C4-2B (cell line): ENCODE data around the gene DDX39A.

Source experiments
- H3K27ac ChIP-seq: fragments of 450-650 bp; 2 replicates; pipeline ENCODE4 v1.5.1; 2017
- ZFX ChIP-seq: fragments of 450-650 bp; IDR thresholded peaks from 2 replicates; pipeline ENCODE4 v1.6.1; 2017
- TF ChIP-seq, protein P1 (sequence below): fragments of 450-650 bp; conservative IDR thresholded peaks from 2 replicates; pipeline ENCODE4 v1.5.1; 2017; ENCODE audit warnings: mild to moderate bottlenecking

Gene DDX39A

DNA sequence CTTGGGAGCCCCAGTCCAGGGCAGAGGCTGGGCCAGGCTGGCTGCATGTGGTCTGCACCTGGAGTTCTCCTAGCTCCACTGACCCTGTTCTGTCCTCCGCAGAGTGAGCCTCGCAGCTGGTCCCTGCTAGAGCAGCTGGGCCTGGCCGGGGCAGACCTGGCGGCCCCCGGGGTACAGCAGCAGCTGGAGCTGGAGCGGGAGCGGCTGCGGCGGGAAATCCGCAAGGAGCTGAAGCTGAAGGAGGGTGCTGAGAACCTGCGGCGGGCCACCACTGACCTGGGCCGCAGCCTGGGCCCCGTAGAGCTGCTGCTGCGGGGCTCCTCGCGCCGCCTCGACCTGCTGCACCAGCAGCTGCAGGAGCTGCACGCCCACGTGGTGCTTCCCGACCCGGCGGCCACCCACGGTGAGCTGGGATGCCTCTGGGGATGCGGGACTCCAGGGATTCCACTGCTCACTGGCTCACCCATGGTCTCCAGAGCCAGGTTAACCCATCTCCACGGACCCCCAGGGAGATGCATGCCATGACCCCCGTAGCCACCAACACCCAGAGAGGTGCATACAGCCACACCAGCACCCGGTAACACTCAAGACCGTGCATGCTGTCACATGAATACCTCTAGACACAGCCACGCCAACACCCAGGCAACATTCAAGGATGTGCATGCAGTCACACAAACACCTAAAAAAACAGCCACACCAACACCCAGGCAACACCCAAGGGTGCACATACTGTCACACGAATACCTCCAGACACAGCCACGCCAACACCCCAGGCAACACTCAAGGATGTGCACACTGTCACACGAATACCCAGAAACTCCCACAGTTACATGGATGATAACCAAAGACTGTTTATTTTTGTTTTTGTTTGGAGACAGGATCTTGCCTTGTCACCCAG lies 22.1 kb upstream of the DDX39A start:
- no peak overlapping the region for H3K27ac ChIP-seq
- TF ChIP-seq, protein P1, sequence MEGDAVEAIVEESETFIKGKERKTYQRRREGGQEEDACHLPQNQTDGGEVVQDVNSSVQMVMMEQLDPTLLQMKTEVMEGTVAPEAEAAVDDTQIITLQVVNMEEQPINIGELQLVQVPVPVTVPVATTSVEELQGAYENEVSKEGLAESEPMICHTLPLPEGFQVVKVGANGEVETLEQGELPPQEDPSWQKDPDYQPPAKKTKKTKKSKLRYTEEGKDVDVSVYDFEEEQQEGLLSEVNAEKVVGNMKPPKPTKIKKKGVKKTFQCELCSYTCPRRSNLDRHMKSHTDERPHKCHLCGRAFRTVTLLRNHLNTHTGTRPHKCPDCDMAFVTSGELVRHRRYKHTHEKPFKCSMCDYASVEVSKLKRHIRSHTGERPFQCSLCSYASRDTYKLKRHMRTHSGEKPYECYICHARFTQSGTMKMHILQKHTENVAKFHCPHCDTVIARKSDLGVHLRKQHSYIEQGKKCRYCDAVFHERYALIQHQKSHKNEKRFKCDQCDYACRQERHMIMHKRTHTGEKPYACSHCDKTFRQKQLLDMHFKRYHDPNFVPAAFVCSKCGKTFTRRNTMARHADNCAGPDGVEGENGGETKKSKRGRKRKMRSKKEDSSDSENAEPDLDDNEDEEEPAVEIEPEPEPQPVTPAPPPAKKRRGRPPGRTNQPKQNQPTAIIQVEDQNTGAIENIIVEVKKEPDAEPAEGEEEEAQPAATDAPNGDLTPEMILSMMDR: no peak
- no peak for TF ChIP-seq ZFX

DNA sequence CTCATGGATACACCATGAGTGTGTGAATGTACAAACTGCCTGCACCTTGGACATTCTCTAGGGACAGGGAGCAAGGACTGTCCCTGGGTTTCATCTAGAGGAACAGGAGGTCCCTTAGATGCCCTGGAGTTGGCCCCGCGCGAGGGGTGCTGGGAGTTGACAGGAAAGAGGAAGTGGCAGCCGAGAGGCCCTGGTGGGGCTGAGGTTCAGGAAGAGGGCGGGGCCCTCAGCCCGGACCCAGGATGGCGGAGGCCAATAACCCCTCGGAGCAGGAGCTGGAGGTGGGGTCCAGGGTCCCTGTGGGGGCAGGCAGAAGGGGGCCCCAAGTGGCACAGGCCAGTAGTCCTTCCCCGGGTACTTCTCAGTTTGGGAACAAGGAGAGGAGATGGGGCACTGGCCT lies 20.9 kb upstream of the DDX39A start:
- TF ChIP-seq, protein P1: no peak
- TF ChIP-seq ZFX: no peak
- H3K27ac ChIP-seq: no peak overlapping the region

DNA sequence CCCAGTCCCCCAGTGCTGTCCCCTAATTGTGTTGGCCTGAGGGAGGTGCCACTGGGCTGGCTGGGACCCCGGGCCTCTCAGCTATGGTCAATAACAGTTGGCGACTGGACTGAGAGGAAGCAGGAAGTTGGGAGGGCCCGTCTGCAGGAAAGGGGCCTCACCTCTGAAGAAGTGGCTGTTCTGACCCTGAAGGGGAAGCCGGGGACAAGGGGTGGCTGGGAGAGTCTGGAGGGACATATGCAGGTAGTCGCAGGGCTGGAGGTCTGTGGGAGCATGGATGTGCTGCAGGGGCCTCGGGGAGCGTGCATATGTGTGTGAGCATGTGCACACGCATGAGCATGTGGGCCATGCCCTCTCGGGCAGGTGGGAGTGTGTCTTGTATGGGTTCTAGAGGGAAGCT lies 19.9 kb upstream of the DDX39A start:
- no peak overlapping the region for H3K27ac ChIP-seq
- TF ChIP-seq, protein P1: no peak
- TF ChIP-seq ZFX: no peak

DNA sequence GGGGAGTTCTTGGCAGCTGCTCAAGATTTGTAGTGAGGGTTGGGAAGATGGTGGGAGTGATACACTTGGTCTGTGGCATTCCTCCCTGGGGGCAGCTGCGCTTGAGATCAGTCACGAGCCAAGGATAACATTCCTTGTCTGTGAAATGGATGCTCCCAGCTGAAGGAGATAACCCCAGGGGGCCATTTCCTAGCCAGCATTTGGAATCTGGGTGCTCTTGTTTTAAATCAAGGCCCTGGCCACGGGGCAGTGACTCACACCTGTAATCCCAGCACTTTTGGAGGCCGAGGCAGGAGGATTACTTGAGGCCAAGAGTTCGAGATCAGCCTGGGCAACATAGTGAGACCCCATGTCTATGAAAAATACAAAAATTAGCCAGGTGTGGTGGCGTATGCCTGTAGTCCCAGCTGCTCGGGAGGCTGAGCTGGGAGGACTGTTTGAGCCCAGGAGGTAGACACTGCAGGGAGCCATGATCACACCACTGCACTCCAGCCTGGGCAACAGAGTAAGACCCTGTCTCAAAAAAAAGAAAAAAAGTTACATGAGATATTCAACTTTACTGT lies 18.5 kb upstream of the DDX39A start:
- no peak overlapping the region for H3K27ac ChIP-seq
- TF ChIP-seq, protein P1: no peak
- no peak for TF ChIP-seq ZFX

DNA sequence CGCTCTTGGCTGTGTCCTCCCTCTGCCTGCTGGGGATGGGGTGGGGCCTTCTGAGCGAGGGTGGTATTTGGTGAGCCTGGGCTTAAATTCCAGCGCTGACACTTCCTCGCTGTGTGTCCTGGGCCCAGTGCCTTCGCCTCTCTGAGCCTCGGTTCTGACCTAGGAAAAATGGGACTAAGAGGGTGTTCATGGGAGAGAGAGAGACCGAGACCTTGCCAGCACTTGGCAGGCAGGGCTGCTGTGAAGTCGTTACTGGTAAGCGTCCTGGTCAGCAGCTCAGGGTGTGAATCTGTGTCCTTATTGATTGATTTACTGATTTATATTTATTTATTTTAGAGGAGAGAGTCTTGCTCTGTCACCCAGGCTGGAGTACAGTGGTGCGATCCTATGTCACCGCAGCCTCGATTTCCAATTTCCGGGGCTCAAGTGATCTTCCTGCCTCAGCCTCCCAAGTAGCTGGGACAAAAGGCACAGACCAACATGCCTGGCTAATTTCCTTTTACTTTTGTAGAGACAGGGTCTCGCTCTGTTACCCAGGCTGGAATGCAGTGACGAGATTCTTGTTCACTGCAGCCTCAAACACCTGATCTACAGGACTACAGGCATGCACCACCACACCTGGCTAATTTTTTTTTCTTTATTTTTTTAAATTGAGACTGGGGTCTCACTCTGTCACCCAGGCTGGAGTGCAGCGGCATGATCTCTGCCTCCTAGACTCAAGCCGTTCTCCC lies 16.3 kb upstream of the DDX39A start:
- no peak overlapping the region for H3K27ac ChIP-seq
- no peak for TF ChIP-seq ZFX
- TF ChIP-seq, protein P1: no peak

DNA sequence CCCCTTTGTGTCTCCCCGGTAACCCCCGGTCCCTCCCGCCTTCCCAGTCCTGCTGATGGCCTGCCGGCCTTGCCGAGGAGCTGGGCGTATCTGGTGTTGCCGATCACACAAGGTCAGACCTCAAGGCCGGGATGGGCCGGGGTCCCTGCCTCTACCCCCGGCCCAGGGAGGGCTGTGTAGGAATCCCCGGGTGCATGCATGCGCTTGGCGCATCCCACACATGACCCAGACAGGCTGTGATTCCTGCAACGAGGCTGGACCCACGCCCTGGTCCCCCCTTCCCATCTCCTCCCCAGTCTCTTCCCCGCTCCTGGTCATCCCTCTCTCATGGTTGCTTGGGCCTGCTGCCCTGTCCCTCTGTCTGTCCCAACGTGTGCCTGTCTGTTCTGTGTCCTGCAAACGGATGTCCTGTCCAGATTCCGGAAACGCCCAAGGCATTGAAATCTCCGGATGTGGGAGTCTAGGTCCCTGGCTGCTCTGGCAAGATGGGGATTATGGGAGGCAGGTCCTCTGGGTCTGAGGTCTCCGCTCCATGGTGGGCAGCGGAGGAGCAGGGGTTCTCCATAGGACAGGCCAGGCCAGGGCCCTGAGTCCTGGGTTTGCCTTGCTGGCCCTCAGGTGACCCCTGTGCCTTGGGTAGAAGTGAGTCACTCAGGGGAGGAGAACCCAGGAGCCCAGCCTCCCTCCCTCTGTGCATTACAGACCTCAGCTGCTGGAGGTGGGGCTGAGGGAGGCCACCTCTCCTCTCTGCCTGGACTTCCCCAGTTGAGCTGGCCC lies 15.6 kb upstream of the DDX39A start:
- peak overlapping the region; percentile 88; the same call in 1 of the 2 replicates for H3K27ac ChIP-seq

More for the DNA sequence above, 15.6 kb upstream of the DDX39A start:
- TF ChIP-seq ZFX: no peak
- TF ChIP-seq, protein P1: no peak
